Memory B cell (primary cell): ENCODE measurements around the gene ASCC3.

Source experiments
- ATAC-seq: fragments of 150-1000 bp; cut with Tn5 transposase; 2 replicates; pipeline ENCODE4 v1.10.0; 2021; ENCODE audit warnings: low read depth, mild to moderate bottlenecking, moderate library complexity
- DNase-seq, 2 donors: peaks; one replicate each; pipeline ENCODE4 v3.0.0; 2022; ENCODE audit warnings: low spot score in 2 of 2
- H3K27ac Mint-ChIP-seq: one replicate; pipeline ENCODE4 v1.8.0; 2022; ENCODE audit warnings: mild to moderate bottlenecking, moderate library complexity, mixed read lengths
- H3K27me3 Mint-ChIP-seq: one replicate; pipeline ENCODE4 v1.8.0; 2022; ENCODE audit warnings: mixed read lengths
- H3K36me3 Mint-ChIP-seq: one replicate; pipeline ENCODE4 v1.8.0; 2022; ENCODE audit warnings: mild to moderate bottlenecking, mixed read lengths
- H3K4me1 Mint-ChIP-seq: one replicate; pipeline ENCODE4 v1.8.0; 2022; ENCODE audit warnings: mixed read lengths
- H3K4me3 Mint-ChIP-seq: one replicate; pipeline ENCODE4 v1.8.0; 2022; ENCODE audit warnings: mild to moderate bottlenecking, moderate library complexity, mixed read lengths
- H3K9me3 Mint-ChIP-seq: one replicate; pipeline ENCODE4 v1.8.0; 2022; ENCODE audit warnings: mixed read lengths

ASCC3 gene

DNA sequence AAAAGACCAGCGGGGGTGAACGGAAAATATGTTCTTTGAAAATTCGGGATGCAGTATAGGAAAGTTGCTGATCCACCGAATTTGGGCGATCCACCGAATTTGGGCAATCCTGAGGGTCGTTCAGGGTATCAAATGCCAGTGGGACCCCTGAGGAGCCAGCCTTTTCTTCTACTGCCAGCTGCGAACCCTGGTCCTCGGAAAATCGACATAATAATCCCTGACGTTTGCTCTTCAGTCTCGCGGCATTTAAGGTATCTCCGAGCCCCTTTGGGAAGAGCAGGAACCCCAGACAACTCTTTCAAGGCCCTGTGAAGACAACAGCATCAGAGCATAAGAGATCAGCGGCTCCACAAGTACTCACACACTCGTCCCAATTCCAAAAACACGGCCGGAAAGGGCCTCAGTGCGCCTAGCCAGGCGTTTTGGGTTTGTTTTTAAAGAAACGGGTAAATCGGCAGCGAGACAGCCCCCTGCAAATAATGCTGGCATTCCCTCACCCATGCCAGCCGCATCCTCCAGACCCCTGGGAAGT lies 417.4 kb downstream of the ASCC3 start:
- Mint-ChIP-seq H3K27me3 (peaks cover 32% of the 10 kb centered on the region), H3K27ac (no peak overlapping the region)

DNA sequence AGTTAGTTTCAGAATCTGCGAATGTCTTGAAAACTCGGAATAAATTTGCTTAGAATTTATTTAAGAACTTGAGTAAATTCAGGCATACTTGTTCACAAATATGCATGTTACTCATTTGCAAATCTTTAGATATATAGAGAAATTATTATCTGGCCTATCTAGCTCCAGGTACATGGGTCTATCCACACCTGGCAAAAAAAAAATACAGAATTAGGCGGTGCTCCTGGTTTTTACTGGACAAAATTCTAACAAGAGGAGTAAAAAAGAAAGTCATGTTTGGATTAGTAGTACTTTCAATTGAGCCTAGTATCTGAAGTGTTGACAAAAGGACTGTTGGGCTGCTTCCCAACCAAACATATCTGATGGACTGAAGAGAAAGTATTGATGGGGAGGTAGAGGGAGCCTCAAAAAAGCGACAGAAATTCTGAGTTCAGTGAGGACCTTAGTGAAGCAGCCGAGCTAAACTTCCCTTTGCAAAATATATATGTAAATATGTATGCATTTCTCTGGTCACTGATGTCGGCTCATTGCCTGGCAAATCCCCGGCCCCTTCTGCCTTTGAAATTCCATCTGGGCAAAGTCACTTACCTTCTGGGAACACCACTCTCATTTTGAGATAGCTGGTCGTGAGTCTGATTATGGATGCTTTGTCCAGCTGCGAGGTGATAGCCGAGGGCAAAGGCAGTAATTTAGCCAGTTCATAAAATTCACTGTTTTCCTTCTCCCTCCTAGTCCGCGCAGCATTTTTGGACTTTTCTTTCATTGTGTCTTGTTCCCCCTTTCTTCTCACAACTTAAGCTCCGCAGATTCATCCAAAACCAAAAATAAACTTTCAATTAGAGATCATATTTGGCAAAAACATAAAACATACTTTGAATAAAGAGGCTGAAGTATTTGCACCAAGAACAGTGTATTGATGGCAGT lies 418.2 kb downstream of the ASCC3 start:
- Mint-ChIP-seq H3K27ac (no peak overlapping the region), H3K36me3 (peaks cover under 1% of the 10 kb centered on the region), H3K4me3 (no peak overlapping the region), H3K4me1 (peaks cover 7% of the 10 kb centered on the region), H3K27me3 (peaks cover 32% of the 10 kb centered on the region), H3K9me3 (peaks cover 5% of the 10 kb centered on the region)
- no peak for DNase-seq
- no peak for ATAC-seq

More for the DNA sequence above, 417.4 kb downstream of the ASCC3 start:
- DNase-seq (no peak), ATAC-seq (no peak)
- H3K4me3 Mint-ChIP-seq, result no peak overlapping the region
- peaks cover 4% of the 10 kb centered on the region for H3K9me3 Mint-ChIP-seq
- peaks cover 7% of the 10 kb centered on the region for H3K4me1 Mint-ChIP-seq
- no peaks in the 10 kb centered on the region for H3K36me3 Mint-ChIP-seq

DNA sequence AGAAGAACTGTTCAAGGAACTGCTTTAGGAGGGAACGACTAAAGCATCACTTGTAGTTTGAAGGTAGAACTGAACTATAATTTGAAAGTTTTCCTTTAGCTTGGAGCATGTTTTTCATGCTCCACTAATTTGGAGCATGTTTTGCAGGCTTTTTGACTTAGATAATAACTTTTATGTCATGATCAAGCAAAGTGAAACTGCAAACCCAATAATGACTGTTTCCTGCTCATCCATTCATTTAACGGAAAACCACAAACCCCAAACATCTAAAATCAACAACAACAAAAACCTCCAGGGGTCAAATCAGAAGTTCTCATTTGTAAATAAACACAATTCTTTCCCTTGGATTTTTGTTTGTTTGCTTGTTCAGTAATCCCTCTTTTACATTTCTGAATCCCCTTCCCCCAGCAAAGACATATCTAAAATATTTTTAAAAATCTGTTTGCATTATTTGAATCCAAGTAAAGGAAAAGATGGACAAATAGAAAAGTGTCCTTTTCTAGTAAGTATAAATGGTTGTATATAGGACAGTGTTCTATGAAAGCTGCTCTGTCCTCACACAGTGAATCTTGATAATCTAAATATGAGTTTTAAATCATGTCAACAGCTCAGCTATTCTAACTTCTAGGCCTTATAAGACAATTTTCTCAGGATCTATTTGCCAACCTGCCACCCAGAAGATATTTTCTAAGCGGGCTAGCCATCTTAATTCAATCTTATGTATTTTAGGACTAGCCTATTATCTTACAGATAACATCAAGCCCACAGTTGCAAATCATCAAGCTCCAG lies 419.0 kb downstream of the ASCC3 start:
- DNase-seq (no peak), ATAC-seq (no peak)
- Mint-ChIP-seq H3K27ac (no peak overlapping the region), H3K36me3 (peaks cover 2% of the 10 kb centered on the region), H3K27me3 (peaks cover 36% of the 10 kb centered on the region), H3K4me3 (no peak overlapping the region), H3K9me3 (peaks cover 6% of the 10 kb centered on the region), H3K4me1 (peaks cover 7% of the 10 kb centered on the region)

DNA sequence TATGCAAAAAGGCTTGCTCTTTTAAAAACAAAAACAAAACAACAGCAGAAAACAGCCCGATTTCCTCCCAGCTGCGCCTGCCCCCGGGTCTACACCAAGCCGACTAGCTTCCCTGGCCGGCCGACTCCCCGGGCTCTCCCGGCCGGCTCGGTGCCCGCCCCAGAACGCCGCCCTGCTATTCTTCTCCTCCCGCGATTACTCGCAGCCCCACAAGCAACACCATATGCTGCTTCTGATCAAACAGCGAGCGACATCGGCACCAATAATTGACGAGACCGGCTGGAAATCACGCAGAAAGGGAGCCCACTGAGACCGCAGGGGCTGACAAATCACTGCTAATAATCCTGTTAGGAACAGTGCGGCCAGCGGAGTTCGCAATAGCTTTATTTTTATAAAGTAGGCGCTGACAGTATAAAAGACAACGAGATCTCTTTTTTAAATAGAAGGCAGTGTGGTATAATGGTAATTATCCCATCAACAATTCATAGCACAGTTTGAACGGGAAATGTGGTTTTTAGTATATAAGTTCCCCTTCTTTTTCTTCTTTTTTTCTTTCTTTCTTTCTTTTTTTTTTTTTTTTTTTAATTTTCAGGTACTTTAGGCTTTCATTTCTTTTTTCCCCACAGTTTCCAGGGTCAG lies 419.7 kb downstream of the ASCC3 start:
- Mint-ChIP-seq H3K4me1 (peaks cover 2% of the 10 kb centered on the region), H3K4me3 (no peak overlapping the region), H3K9me3 (peaks cover 5% of the 10 kb centered on the region), H3K27me3 (peaks cover 31% of the 10 kb centered on the region), H3K36me3 (peaks cover 2% of the 10 kb centered on the region), H3K27ac (no peak overlapping the region)
- no peak for DNase-seq
- ATAC-seq, result no peak

DNA sequence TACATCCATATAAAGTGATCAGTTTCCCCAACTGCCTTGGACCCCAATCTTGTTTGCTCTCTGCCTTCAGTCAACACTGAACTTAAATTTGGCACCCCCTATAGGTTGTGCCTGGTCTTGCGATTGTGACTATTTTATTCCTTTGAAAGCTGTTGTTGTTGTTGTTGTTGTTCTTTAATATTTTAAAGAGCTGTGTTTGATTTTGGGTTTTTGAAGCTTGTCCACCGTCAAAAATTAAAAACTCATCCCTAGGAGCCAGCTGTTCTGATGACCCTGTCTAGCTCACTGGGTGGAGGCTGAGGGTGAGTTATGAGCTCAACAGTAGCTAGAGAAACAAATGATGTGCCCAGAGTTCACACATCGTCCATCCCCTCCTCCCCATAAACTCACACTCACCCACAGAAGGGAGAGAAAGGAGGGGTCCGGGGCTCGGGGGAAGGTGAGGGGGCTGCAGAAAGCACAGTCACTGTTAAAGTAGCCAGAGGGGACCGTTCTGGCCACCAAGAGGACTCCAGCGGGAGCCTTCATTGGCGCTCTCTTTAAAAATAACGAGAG lies 420.4 kb downstream of the ASCC3 start:
- no peak overlapping the region for H3K27ac Mint-ChIP-seq
- DNase-seq (no peak), ATAC-seq (no peak)
- no peaks in the 10 kb centered on the region for H3K4me1 Mint-ChIP-seq
- H3K27me3 Mint-ChIP-seq, result peaks cover 28% of the 10 kb centered on the region
- H3K4me3 Mint-ChIP-seq, result no peak overlapping the region
- peaks cover 2% of the 10 kb centered on the region for H3K36me3 Mint-ChIP-seq
- H3K9me3 Mint-ChIP-seq, result peaks cover 4% of the 10 kb centered on the region

DNA sequence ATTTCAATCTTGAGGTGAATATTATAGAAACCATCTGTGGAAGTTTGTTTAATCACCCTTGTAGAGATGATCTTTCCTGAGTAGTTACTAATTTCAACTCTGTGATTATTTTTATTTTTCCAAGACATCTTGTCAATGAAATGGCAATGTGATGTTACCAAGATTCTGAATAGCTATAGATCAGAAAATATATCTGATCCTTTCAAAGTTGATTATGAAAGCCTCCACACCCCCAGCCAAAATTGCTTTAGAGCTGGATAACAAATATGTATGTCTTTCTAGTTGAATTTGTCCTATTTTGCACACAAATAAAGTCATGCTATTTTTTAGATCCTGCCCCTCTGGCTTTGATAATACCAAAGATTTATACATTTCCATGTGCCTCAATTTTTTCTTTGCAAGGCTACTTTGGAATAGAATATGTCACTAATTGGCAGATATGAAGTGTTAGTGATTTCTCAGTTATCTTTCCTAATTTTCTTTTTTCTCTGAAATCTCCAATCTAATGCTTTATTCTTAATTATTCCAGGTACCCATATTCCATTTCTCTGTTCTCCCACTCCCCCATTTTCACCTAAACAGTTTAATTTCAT lies 421.4 kb downstream of the ASCC3 start:
- peaks cover 33% of the 10 kb centered on the region for H3K27me3 Mint-ChIP-seq
- no peaks in the 10 kb centered on the region for H3K4me1 Mint-ChIP-seq
- peaks cover 2% of the 10 kb centered on the region for H3K36me3 Mint-ChIP-seq
- peaks cover 8% of the 10 kb centered on the region for H3K9me3 Mint-ChIP-seq
- no peak overlapping the region for H3K4me3 Mint-ChIP-seq
- ATAC-seq, result no peak
- DNase-seq, result no peak
- H3K27ac Mint-ChIP-seq, result no peak overlapping the region

DNA sequence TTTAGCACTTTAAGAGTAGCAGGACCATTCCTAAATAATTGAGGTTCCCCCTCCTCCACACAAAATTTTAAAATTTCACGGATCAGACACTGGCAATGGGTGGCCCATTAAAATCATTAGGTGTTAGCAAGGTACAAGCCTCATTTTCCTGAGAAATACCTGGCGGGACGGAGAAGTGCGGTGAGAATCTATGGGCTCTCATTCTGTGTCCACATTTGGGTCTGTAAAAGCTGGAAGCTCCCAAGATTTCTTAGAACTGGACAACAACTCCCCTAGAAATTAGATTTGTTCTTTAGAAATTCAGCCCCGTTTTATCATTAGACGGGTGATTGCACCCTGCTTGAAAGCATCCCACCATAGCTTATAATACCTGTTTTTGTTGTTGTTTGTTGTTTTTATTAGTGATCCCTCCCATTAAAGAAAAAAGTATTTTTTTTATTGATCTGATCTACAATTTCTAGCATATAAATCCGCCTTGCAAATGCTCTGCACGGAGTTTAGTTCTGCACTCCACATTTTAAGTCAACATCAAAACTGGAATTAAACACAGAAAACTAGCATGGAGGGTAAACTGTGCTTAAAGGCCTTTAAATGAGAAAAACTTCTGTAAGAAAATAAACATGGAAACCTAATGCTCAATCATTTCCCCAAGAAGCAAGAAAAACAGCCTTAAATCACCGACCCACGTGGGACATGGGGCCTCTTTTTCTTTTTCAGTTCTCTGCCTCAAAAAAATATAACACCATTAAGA lies 422.1 kb downstream of the ASCC3 start:
- Mint-ChIP-seq H3K27me3 (peaks cover 31% of the 10 kb centered on the region), H3K4me1 (no peaks in the 10 kb centered on the region), H3K36me3 (peaks cover 2% of the 10 kb centered on the region), H3K4me3 (no peak overlapping the region), H3K27ac (no peak overlapping the region), H3K9me3 (peaks cover 8% of the 10 kb centered on the region)
- no peak for ATAC-seq
- no peak for DNase-seq
